ENCODE data around the gene TOMM7. TPM values are rescaled to one million over a fixed set of nuclear protein-coding genes. Genes with fewer than 3 reads are reported as not detected.

The TOMM7 gene
- total RNA-seq, 2 experiments from 2014 or later: 73.7 to 254 TPM

DNA sequence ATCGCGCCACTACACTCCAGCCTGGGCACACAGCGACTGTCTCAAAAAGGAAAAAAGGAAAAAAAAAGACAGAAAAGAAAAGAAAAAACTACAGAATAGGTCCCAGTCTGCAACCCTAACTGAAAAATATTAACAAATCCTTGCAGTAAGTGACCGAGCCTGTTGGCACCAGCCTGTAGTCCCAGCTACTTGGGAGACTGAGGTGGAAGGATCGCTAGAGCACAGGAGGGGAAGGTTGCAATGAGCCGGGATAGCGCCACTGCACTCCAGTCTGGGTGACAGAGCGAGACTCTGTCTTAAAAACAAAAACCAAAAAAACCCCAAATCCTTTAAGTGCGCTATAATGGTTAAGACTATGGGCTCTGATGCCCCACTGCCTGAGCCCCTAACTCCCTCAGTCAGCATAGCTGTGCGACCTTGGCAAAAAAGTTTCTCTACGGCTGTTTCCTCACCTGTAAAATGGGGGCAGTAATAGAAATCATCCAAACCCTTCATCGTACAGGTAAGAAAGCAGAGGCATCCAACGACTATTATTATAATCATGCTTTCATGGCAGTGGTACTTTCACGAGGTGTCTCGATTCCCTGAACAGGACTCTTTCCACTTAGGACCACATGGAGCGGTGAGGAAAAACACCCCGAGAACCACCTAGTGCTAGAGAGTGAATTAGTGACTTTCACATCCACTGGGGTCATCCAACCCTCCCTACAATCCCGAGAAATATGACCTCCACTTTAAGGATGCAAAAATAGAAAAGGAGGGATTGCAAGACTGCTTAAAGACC, 755 bp downstream of the TOMM7 start:
- Mint-ChIP-seq H3K9me3 (ENCODE audit: low read depth) (no peaks in the 10 kb centered on the region), H3K4me1 (peaks cover 35% of the 10 kb centered on the region), H3K27me3 (peaks cover 6% of the 10 kb centered on the region), H3K4me3 (peak overlapping the region; percentile 98), H3K36me3 (ENCODE audit: low read depth) (peaks cover 16% of the 10 kb centered on the region), H3K27ac (peak overlapping the region; percentile 93)
- ChIA-PET CTCF (interaction anchor here (0.8 to 2.0 kb wide), 7 partner anchors 12 to 441 kb away, joined by 3 to 6 read pairs (median 4); partner anchors contain the start of gene KLHL7), POLR2A (no interaction called here)
- intact Hi-C loops (cut with DNase I, micrococcal nuclease): loop anchor here (1.0 to 5.0 kb wide), 12 partner anchors 32 to 707 kb away; partner anchors contain the start of genes HYCC1 (in 2 of the 2), KLHL7 (in 2 of the 2) and NUP42 (in 2 of the 2)
- ATAC-seq: no peak
- peak; percentile 24 for DNase-seq

DNA sequence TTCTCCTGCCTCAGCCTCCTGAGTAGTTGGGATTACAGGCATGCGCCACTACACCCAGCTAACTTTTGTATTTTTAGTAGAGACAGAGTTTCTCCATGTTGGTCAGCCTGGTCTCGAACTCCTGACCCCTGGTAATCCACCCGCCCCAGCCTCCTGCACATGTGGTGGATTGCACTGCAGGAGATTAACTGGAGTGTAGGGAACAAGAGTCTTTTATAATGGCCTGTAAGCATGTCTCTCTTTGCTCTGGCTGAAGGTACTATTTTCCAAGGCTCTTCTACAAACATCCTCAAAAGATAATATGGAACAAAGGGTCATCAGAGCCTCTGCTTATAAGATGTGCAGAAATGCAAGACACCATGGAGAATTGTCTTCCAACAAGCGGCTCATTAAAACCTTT, 3.2 kb downstream of the TOMM7 start:
- Mint-ChIP-seq H3K27ac (peak overlapping the region; percentile 42), H3K27me3 (no peaks in the 10 kb centered on the region), H3K9me3 (ENCODE audit: low read depth) (no peaks in the 10 kb centered on the region), H3K4me3 (no peak overlapping the region), H3K36me3 (ENCODE audit: low read depth) (peaks cover 30% of the 10 kb centered on the region), H3K4me1 (peaks cover 40% of the 10 kb centered on the region)
- DNase-seq (no peak), ATAC-seq (no peak)
- ChIA-PET POLR2A (no interaction called here), CTCF (interaction anchor here (0.6 kb wide), 1 partner anchor 46 kb away, joined by 3 read pairs; no protein-coding TSS in a partner anchor)
- intact Hi-C loops (cut with DNase I, micrococcal nuclease): no loop called here

DNA sequence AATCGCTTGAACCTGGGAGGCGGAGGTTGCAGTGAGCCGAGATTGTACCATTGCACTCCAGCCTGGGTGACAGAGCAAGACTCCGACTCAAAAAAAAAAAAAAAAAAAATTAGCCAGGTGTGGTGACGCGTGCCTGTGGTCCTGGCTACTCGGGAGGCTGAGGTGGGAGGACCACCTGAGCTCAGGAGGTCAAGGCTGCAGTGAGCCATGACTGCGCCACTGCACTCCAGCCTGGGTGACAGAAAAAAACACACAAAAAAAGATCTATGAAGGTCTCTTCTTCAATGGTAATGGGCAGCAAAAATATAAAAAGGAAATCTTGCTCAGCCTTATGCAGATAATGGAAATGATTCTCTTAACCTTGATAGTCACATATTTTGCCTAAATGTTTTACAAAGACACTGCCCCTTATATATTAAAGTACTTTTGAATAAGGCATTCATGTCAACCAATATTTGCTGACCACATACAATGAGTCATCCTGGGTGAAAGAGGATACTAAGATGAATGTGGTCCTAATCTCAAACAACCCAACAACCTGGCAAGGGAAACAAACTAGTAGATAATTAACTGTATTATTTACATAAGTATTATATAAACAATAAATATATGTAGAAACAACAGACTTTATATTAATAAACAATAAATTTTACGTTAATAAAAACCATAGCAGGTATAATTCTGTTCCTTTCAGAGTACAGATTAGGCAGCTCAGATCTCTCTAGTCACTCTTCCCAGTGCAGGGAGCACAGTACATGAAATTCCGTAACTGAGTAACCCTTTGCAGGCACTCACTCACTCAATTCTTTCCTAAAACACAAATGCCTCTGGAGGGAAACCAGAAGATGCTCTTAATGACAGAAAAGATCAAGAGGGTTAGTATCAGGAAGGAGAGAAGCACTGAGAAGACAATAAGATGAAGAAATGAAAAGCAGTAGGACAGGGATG, 8.1 kb downstream of the TOMM7 start:
- H3K36me3 Mint-ChIP-seq (ENCODE audit: low read depth): peaks cover 44% of the 10 kb centered on the region
- DNase-seq (no peak), ATAC-seq (no peak)
- CTCF ChIA-PET: no interaction called here
- peaks cover 16% of the 10 kb centered on the region for H3K4me1 Mint-ChIP-seq
- no peaks in the 10 kb centered on the region for H3K27me3 Mint-ChIP-seq
- H3K27ac Mint-ChIP-seq: peak overlapping the region; percentile 59
- intact Hi-C loops (cut with DNase I, micrococcal nuclease): no loop called here
- H3K4me3 Mint-ChIP-seq: no peak overlapping the region
- POLR2A ChIA-PET: no interaction called here
- H3K9me3 Mint-ChIP-seq (ENCODE audit: low read depth): no peaks in the 10 kb centered on the region

- H3K36me3 Mint-ChIP-seq (ENCODE audit: low read depth): peaks cover 37% of the 10 kb centered on the region
- no peak overlapping the region for H3K4me3 Mint-ChIP-seq
- ATAC-seq (no peak), DNase-seq (no peak)
- H3K9me3 Mint-ChIP-seq (ENCODE audit: low read depth): no peaks in the 10 kb centered on the region
- ChIA-PET CTCF (interaction anchor here (0.7 to 0.8 kb wide), 3 partner anchors 39 to 418 kb away, joined by 3 to 5 read pairs (median 4); no protein-coding TSS in a partner anchor), POLR2A (no interaction called here)
- intact Hi-C loops (cut with DNase I, micrococcal nuclease): no loop called here
- no peak overlapping the region for H3K27ac Mint-ChIP-seq
- H3K4me1 Mint-ChIP-seq: peaks cover 5% of the 10 kb centered on the region
- no peaks in the 10 kb centered on the region for H3K27me3 Mint-ChIP-seq
These were observed 10.3 kb downstream of the TOMM7 start for GRCh38 chr7:22812353-22812752.

GRCh38 chr7:22811746-22812280, 10.8 kb downstream of the TOMM7 start:
- ChIA-PET POLR2A (no interaction called here), CTCF (interaction anchor here (0.6 to 0.8 kb wide), 4 partner anchors 40 to 704 kb away, joined by 3 to 5 read pairs (median 4); no protein-coding TSS in a partner anchor)
- Mint-ChIP-seq H3K27ac (no peak overlapping the region), H3K4me1 (peaks cover 5% of the 10 kb centered on the region), H3K36me3 (ENCODE audit: low read depth) (peaks cover 35% of the 10 kb centered on the region), H3K27me3 (no peaks in the 10 kb centered on the region), H3K4me3 (no peak overlapping the region), H3K9me3 (ENCODE audit: low read depth) (no peaks in the 10 kb centered on the region)
- DNase-seq (no peak), ATAC-seq (no peak)
- intact Hi-C loops (cut with DNase I, micrococcal nuclease): no loop called here

- Mint-ChIP-seq H3K4me1 (peaks cover 5% of the 10 kb centered on the region), H3K27me3 (no peaks in the 10 kb centered on the region)
- POLR2A ChIA-PET: no interaction called here
These were observed 11.8 kb downstream of the TOMM7 start for GRCh38 chr7:22810843-22811242.

GRCh38 chr7:22809902-22810642, 12.6 kb downstream of the TOMM7 start:
- Mint-ChIP-seq H3K9me3 (ENCODE audit: low read depth) (no peaks in the 10 kb centered on the region), H3K4me3 (no peak overlapping the region), H3K36me3 (ENCODE audit: low read depth) (peaks cover 25% of the 10 kb centered on the region), H3K27me3 (no peaks in the 10 kb centered on the region), H3K27ac (no peak overlapping the region), H3K4me1 (peaks cover 3% of the 10 kb centered on the region)
- DNase-seq: no peak
- ChIA-PET CTCF (interaction anchor here (0.5 to 1.7 kb wide), 3 partner anchors 18 to 249 kb away, joined by 3 to 7 read pairs (median 3); no protein-coding TSS in a partner anchor), POLR2A (interaction anchor here (0.5 kb wide), 1 partner anchor 195 kb away, joined by 3 read pairs; no protein-coding TSS in a partner anchor)
- intact Hi-C loops (cut with DNase I, micrococcal nuclease): loop anchor here in 1 of 2 experiments (5.0 kb wide), 1 partner anchor 247 kb away; no protein-coding TSS in a partner anchor
- ATAC-seq: no peak

More at GRCh38 chr7:22810843-22811242, 11.8 kb downstream of the TOMM7 start:
- Mint-ChIP-seq H3K36me3 (ENCODE audit: low read depth) (peaks cover 28% of the 10 kb centered on the region), H3K4me3 (no peak overlapping the region), H3K27ac (no peak overlapping the region), H3K9me3 (ENCODE audit: low read depth) (no peaks in the 10 kb centered on the region)
- intact Hi-C loops (cut with DNase I, micrococcal nuclease): no loop called here
- DNase-seq: no peak
- no peak for ATAC-seq
- CTCF ChIA-PET: interaction anchor here (0.5 to 1.7 kb wide), 2 partner anchors 66 to 250 kb away, joined by 3 to 7 read pairs; no protein-coding TSS in a partner anchor

DNA sequence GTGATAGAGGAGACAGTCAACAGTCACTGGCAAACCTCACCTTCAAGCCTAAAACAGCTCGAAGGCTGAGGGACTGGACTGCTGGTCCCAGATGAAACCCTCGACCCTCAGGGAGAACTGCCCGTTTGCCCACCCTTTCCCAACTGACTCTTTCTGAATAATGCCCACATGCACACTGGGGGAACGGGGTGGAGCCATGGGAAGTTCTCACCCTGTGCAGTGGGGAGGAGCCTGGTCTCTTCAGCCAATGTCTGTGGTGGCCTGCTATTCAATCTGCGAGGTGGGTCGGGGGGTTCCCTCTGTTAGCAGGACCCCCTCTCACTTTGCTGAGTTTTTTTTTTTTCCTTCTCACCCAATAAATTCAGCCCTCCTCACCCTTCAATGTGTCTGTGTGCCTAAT, 14.5 kb downstream of the TOMM7 start:
- ChIA-PET CTCF (no interaction called here), POLR2A (no interaction called here)
- intact Hi-C loops (cut with DNase I, micrococcal nuclease): loop anchor here in 1 of 2 experiments (5.0 kb wide), 1 partner anchor 249 kb away; no protein-coding TSS in a partner anchor
- ATAC-seq (no peak), DNase-seq (no peak)
- H3K27me3 Mint-ChIP-seq: no peaks in the 10 kb centered on the region
- no peak overlapping the region for H3K4me3 Mint-ChIP-seq
- H3K36me3 Mint-ChIP-seq (ENCODE audit: low read depth): peaks cover 16% of the 10 kb centered on the region
- H3K4me1 Mint-ChIP-seq: no peaks in the 10 kb centered on the region
- peak overlapping the region; percentile 3 for H3K27ac Mint-ChIP-seq
- no peaks in the 10 kb centered on the region for H3K9me3 Mint-ChIP-seq (ENCODE audit: low read depth)

GRCh38 chr7:22806752-22807151, 15.9 kb downstream of the TOMM7 start:
- CTCF ChIA-PET: interaction anchor here (1.0 to 1.3 kb wide), 2 partner anchors 24 to 248 kb away, joined by 3 to 4 read pairs; no protein-coding TSS in a partner anchor
- Mint-ChIP-seq H3K4me3 (no peak overlapping the region), H3K27ac (no peak overlapping the region), H3K4me1 (no peaks in the 10 kb centered on the region), H3K27me3 (no peaks in the 10 kb centered on the region), H3K9me3 (ENCODE audit: low read depth) (no peaks in the 10 kb centered on the region), H3K36me3 (ENCODE audit: low read depth) (peaks cover 2% of the 10 kb centered on the region)
- intact Hi-C loops (cut with DNase I, micrococcal nuclease): loop anchor here in 1 of 2 experiments (5.0 kb wide), 1 partner anchor 251 kb away; no protein-coding TSS in a partner anchor
- DNase-seq (no peak), ATAC-seq (no peak)
- POLR2A ChIA-PET: no interaction called here

- Mint-ChIP-seq H3K27ac (no peak overlapping the region), H3K4me1 (no peaks in the 10 kb centered on the region), H3K9me3 (ENCODE audit: low read depth) (no peaks in the 10 kb centered on the region), H3K36me3 (ENCODE audit: low read depth) (no peaks in the 10 kb centered on the region), H3K4me3 (no peak overlapping the region), H3K27me3 (no peaks in the 10 kb centered on the region)
- intact Hi-C loops (cut with DNase I, micrococcal nuclease): loop anchor here in 1 of 2 experiments (5.0 kb wide), 1 partner anchor 252 kb away; no protein-coding TSS in a partner anchor
- DNase-seq: no peak
- ATAC-seq: no peak
- POLR2A ChIA-PET: no interaction called here
- CTCF ChIA-PET: interaction anchor here (0.6 to 1.3 kb wide), 4 partner anchors 22 to 303 kb away, joined by 3 to 4 read pairs (median 4); no protein-coding TSS in a partner anchor
These were observed 17.4 kb downstream of the TOMM7 start for GRCh38 chr7:22805227-22805626.

Data from activated CD4-positive, alpha-beta T cell treated with anti-CD3 and anti-CD28 coated beads for 36 hours (primary cell).